ENCODE measurements around the gene PCK1.
A peak's percentile ranks its signal among the peaks of the same experiment; 100 is the strongest.
"Not testable (repeated sequence)": the region's sequence is repeated elsewhere in the genome, so short reads cannot be mapped to it uniquely, and the experiment has no call there.

PCK1 gene

GRCh38 chr20:57560554-57561355 is at the start of gene PCK1:
PCK1 (plus strand) TSS chr20:57561110; CDS start chr20:57561412, 302 bp downstream.
- FAIRE-seq = peak; percentile 5

GRCh38 chr20:57511709-57512108 is 49.2 kb upstream of the PCK1 start:
- not testable (repeated sequence) for FAIRE-seq

GRCh38 chr20:57512432-57512831 is 48.5 kb upstream of the PCK1 start:
- no peak for FAIRE-seq

GRCh38 chr20:57513199-57513598 is 47.7 kb upstream of the PCK1 start:
- FAIRE-seq = no peak

- FAIRE-seq = no peak
Measured at GRCh38 chr20:57514273-57514751, 46.6 kb upstream of the PCK1 start.

GRCh38 chr20:57517904-57518303 is 43.0 kb upstream of the PCK1 start:
- no peak for FAIRE-seq

GRCh38 chr20:57522380-57523140 is 38.4 kb upstream of the PCK1 start:
- FAIRE-seq = no peak

- no peak for FAIRE-seq
Measured at GRCh38 chr20:57523782-57524181, 37.1 kb upstream of the PCK1 start.

- no peak for FAIRE-seq
Measured at GRCh38 chr20:57524511-57525176, 36.3 kb upstream of the PCK1 start, which contains the start of gene CTCFL. CTCFL (minus strand) TSS chr20:57525140; CDS start chr20:57524205, 935 bp downstream.

- no peak for FAIRE-seq
Measured at GRCh38 chr20:57525328-57526086, 35.4 kb upstream of the PCK1 start.

GRCh38 chr20:57526087-57526884 is 34.6 kb upstream of the PCK1 start:
- FAIRE-seq = no peak

- FAIRE-seq = no peak
Measured at GRCh38 chr20:57526885-57527460, 33.9 kb upstream of the PCK1 start.

GRCh38 chr20:57527728-57528127 is 33.2 kb upstream of the PCK1 start:
- no peak for FAIRE-seq

GRCh38 chr20:57528148-57528547 is 32.8 kb upstream of the PCK1 start:
- no peak for FAIRE-seq

- FAIRE-seq = no peak
Measured at GRCh38 chr20:57529160-57529585, 31.7 kb upstream of the PCK1 start.

- no peak for FAIRE-seq
Measured at GRCh38 chr20:57529810-57530209, 31.1 kb upstream of the PCK1 start.

- no peak for FAIRE-seq
Measured at GRCh38 chr20:57530327-57530981, 30.5 kb upstream of the PCK1 start.

- peak; percentile 95 for FAIRE-seq
Measured at GRCh38 chr20:57532104-57532503, 28.8 kb upstream of the PCK1 start.

- FAIRE-seq = no peak
Measured at GRCh38 chr20:57535297-57535696, 25.6 kb upstream of the PCK1 start.

GRCh38 chr20:57536120-57536708 is 24.7 kb upstream of the PCK1 start:
- no peak for FAIRE-seq
